GM23248 (cell line): Measurements from ENCODE around the gene NEMF.

ENCODE experiments used
- EZH2 ChIP-seq: fragments of 200-600 bp; sonication (generic); IDR thresholded peaks from 2 replicates; pipeline ENCODE4 v1.6.1; 2018; ENCODE audit warnings: antibody characterized with exemption, mild to moderate bottlenecking; ENCODE audit not compliant: insufficient read depth, poor library complexity, severe bottlenecking
- EZH2phosphoT487 ChIP-seq: fragments of 200-600 bp; sonication (generic); IDR thresholded peaks from 2 replicates; pipeline ENCODE4 v1.6.1; 2018; ENCODE audit warnings: antibody characterized with exemption, moderate library complexity, mild to moderate bottlenecking, low read depth; ENCODE audit not compliant: insufficient read depth

- TF ChIP-seq EZH2: no peak
- no peak for TF ChIP-seq EZH2phosphoT487
These were observed at the start of gene NEMF for GRCh38 chr14:49852301-49853157.
